B cell (primary cell): ENCODE data around the gene UAP1L1. TPM values are rescaled to one million over a fixed set of nuclear protein-coding genes. Genes with fewer than 3 reads are reported as not detected.

Source experiments
- ATAC-seq: fragments of 200-7000 bp; cut with Tn5 transposase; one replicate; pipeline ENCODE4 v1.10.0; 2021; ENCODE audit warnings: low read depth, mild to moderate bottlenecking, moderate number of reproducible peaks, moderate library complexity
- CTCF ChIA-PET: fragments of 350-600 bp; sonication (Branson Sonifier 250); formaldehyde crosslinking; loops from one replicate; lab custom pipeline; 2021; ENCODE audit warnings: antibody characterized with exemption, inconsistent platforms; lab: Charles Lee
- POLR2A ChIA-PET: fragments of 350-600 bp; sonication (Branson Sonifier 250); formaldehyde crosslinking; loops from one replicate; lab custom pipeline; 2021; ENCODE audit warnings: antibody characterized with exemption; lab: Charles Lee
- DNase-seq: peaks from one replicate; pipeline ENCODE4 v3.0.0; 2013
- H2AFZ ChIP-seq: 2 replicates; pipeline ENCODE4 v1.6.1; 2012; ENCODE audit warnings: mild to moderate bottlenecking, low read depth, low read length; ENCODE audit not compliant: insufficient read depth, poor library complexity, severe bottlenecking
- H3K27ac ChIP-seq, 2 donors: 1 replicate in 1 of 2; 2 replicates in 1 of 2; pipeline ENCODE4 v1.5.1; 2012 to 2013; ENCODE audit warnings: low read length in 2 of 2, mild to moderate bottlenecking in 2 of 2, moderate library complexity in 1 of 2
- H3K27me3 ChIP-seq, 4 experiments: fragments of 200-600 bp in 1 of 4; sonication (generic) in 1 of 4; replicated peaks in 1 of 4; 1 replicate in 2 of 4; 2 replicates in 2 of 4; pipeline versions ENCODE4 v1.6.1 to v1.7.0; 2013 to 2016; ENCODE audit warnings: low read length in 3 of 4, mild to moderate bottlenecking in 2 of 4, mixed read lengths in 1 of 4, moderate library complexity in 1 of 4; ENCODE audit not compliant: insufficient read depth in 4 of 4, control insufficient read depth in 3 of 4; ENCODE audit errors: control extremely low read depth in 1 of 4
- H3K36me3 ChIP-seq, 2 experiments: replicated peaks in 1 of 2; 1 replicate in 1 of 2; 2 replicates in 1 of 2; pipeline versions ENCODE4 v1.6.1 to v1.7.1; 2013; ENCODE audit warnings: low read length in 1 of 2; ENCODE audit not compliant: insufficient read depth in 2 of 2, control insufficient read depth in 1 of 2; ENCODE audit errors: control extremely low read depth in 1 of 2, extremely low read depth in 1 of 2
- H3K4me1 ChIP-seq, 2 donors: fragments of 200-600 bp in 1 of 2; sonication (generic) in 1 of 2; 1 replicate in 1 of 2; 2 replicates in 1 of 2; pipeline versions ENCODE4 v1.5.1 to v1.6.1; 2013 to 2017; ENCODE audit warnings: low read length in 2 of 2; ENCODE audit not compliant: control insufficient read depth in 2 of 2, insufficient read depth in 2 of 2
- H3K4me2 ChIP-seq: replicated peaks from 2 replicates; pipeline ENCODE3; 2012; ENCODE audit warnings: mild to moderate bottlenecking, low read depth, low read length; ENCODE audit not compliant: poor library complexity, severe bottlenecking
- H3K4me3 ChIP-seq, 5 experiments: fragments of 200-600 bp in 1 of 5; sonication (generic) in 1 of 5; 1 replicate in 3 of 5; 2 replicates in 2 of 5; pipeline versions ENCODE4 v1.5.1 to v1.7.0; 2011 to 2016; ENCODE audit warnings: low read length in 4 of 5, mild to moderate bottlenecking in 4 of 5, low read depth in 2 of 5, control low read depth in 1 of 5, moderate library complexity in 1 of 5; ENCODE audit not compliant: insufficient read depth in 1 of 5; ENCODE audit errors: control extremely low read depth in 1 of 5, extremely low read depth in 1 of 5
- H3K79me2 ChIP-seq: fragments of 200-600 bp; sonication (generic); one replicate; pipeline ENCODE4 v1.6.0; 2016; ENCODE audit warnings: low read length; ENCODE audit not compliant: control insufficient read depth, insufficient read depth
- H3K9ac ChIP-seq: fragments of 200-600 bp; sonication (generic); 2 replicates; pipeline ENCODE4 v1.6.1; 2017; ENCODE audit warnings: mild to moderate bottlenecking, low read length, moderate library complexity
- H3K9me3 ChIP-seq, 3 donors: one replicate each; pipeline versions ENCODE4 v1.6.1 to v1.7.1; 2013; ENCODE audit warnings: low read length in 2 of 3; ENCODE audit not compliant: control insufficient read depth in 2 of 3, insufficient read depth in 1 of 3; ENCODE audit errors: control extremely low read depth in 1 of 3
- H4K20me1 ChIP-seq: 2 replicates; pipeline ENCODE4 v1.6.0; 2012; ENCODE audit warnings: mild to moderate bottlenecking, low read length; ENCODE audit not compliant: insufficient read depth, control insufficient read depth, poor library complexity, severe bottlenecking
- H3K27ac Mint-ChIP-seq: one replicate; pipeline ENCODE4 v1.8.0; 2021; ENCODE audit warnings: mixed read lengths
- H3K27me3 Mint-ChIP-seq: one replicate; pipeline ENCODE4 v1.8.0; 2021; ENCODE audit warnings: mixed read lengths
- H3K4me1 Mint-ChIP-seq: one replicate; pipeline ENCODE4 v1.8.0; 2021; ENCODE audit warnings: mixed read lengths
- H3K4me3 Mint-ChIP-seq: one replicate; pipeline ENCODE4 v1.8.0; 2021; ENCODE audit warnings: mixed read lengths
- H3K9me3 Mint-ChIP-seq: one replicate; pipeline ENCODE4 v1.8.0; 2022; ENCODE audit warnings: mixed read lengths; ENCODE audit not compliant: insufficient read depth
- CTCF ChIP-seq: fragments of 200-600 bp; IDR thresholded peaks from one replicate; pipeline ENCODE4 v1.8.0; 2022; ENCODE audit warnings: antibody characterized with exemption, mild to moderate bottlenecking
- EZH2 ChIP-seq: IDR thresholded peaks from 2 replicates; pipeline ENCODE4 v1.6.1; 2012; ENCODE audit warnings: borderline replicate concordance, low read depth, mild to moderate bottlenecking, moderate library complexity, low read length; ENCODE audit not compliant: insufficient read depth, poor library complexity, severe bottlenecking
- WGBS: methylation state at CpG from one replicate; pipeline ENCODE4 v1.1.5; 2013; ENCODE audit warnings: missing lambda C conversion rate; ENCODE audit not compliant: insufficient coverage; 5-methylcytosine and 5-hydroxymethylcytosine counted together
- intact Hi-C: fragments of 100-400 bp; cut with micrococcal nuclease; formaldehyde crosslinking; loops from one replicate; pipeline ENCODE4 v1.10.0; 2022
- polyA plus RNA-seq: library from polyadenylated mRNA; depleted of rRNA; stranded (reverse); fragments of >200 nt; gene quantifications from 2 replicates; pipeline ENCODE4 v1.2.3, GENCODE V29; 2012
- total RNA-seq, 2 donors: library from RNA; stranded (reverse); fragments of 120-200 nt in 1 of 2; gene quantifications; 1 replicate in 1 of 2; 2 replicates in 1 of 2; pipeline versions ENCODE4 v1.2.3 to v1.2.4, GENCODE V29; 2013 to 2022

Gene UAP1L1
- total and polyA plus RNA-seq, 2 donors (not counting 1 experiment from before 2014, with no cell fraction given): 29.1 to 47.6 TPM

GRCh38 chr9:137049544-137050449, 27.5 kb upstream of the UAP1L1 start:
- Histone ChIP-seq H3K27ac (no peak overlapping the region), H2AFZ (no peak overlapping the region), H3K4me2 (no peak overlapping the region), H3K4me3 (no peak overlapping the region), H3K27me3 (peaks cover 0 to 88% (median 53%) of the 10 kb centered on the region in 4 experiments), H3K9ac (no peak overlapping the region), H3K36me3 (no peaks in the 10 kb centered on the region), H3K9me3 (peaks cover 0 to 34% (median 0%) of the 10 kb centered on the region in 3 donors), H3K79me2 (no peaks in the 10 kb centered on the region), H3K4me1 (peaks cover 31 to 42% of the 10 kb centered on the region in 2 donors), H4K20me1 (peaks cover 5% of the 10 kb centered on the region)
- peak overlapping the region; percentile 15 for H3K27ac Mint-ChIP-seq
- 43% methylated on average over 37 of the region's 38 CpGs for WGBS
- H3K27me3 Mint-ChIP-seq: peaks cover 15% of the 10 kb centered on the region
- no peaks in the 10 kb centered on the region for H3K9me3 Mint-ChIP-seq
- CTCF ChIA-PET: interaction anchor here (0.7 kb wide), 1 partner anchor 205 kb away, joined by 3 read pairs; no protein-coding TSS in a partner anchor
- intact Hi-C loops: no loop called here
- DNase-seq (peak; percentile 62), ATAC-seq (no peak)
- peaks cover 13% of the 10 kb centered on the region for H3K4me1 Mint-ChIP-seq
- POLR2A ChIA-PET: interaction anchor here (0.5 kb wide), 1 partner anchor 20 kb away, joined by 3 read pairs; no protein-coding TSS in a partner anchor
- TF ChIP-seq EZH2 (no peak), CTCF (peak; percentile 40)
- no peak overlapping the region for H3K4me3 Mint-ChIP-seq

GRCh38 chr9:137050570-137050969, 26.7 kb upstream of the UAP1L1 start:
- H3K36me3 ChIP-seq: no peaks in the 10 kb centered on the region
- TF ChIP-seq EZH2: no peak
- no peak for TF ChIP-seq CTCF
- DNase-seq (no peak), ATAC-seq (no peak)
- intact Hi-C loops: no loop called here
- H3K4me3 ChIP-seq: no peak overlapping the region
- H3K9me3 Mint-ChIP-seq: no peaks in the 10 kb centered on the region
- H3K9me3 ChIP-seq: peaks cover 0 to 37% (median 0%) of the 10 kb centered on the region in 3 donors
- H4K20me1 ChIP-seq: peaks cover 5% of the 10 kb centered on the region
- POLR2A ChIA-PET: no interaction called here
- H3K4me3 Mint-ChIP-seq: no peak overlapping the region
- peaks cover 25 to 34% of the 10 kb centered on the region in 2 donors for H3K4me1 ChIP-seq
- H3K27me3 Mint-ChIP-seq: peaks cover 13% of the 10 kb centered on the region
- H3K27ac Mint-ChIP-seq: no peak overlapping the region
- WGBS: 79% methylated on average over 5 of the region's 5 CpGs
- H3K4me1 Mint-ChIP-seq: peaks cover 9% of the 10 kb centered on the region
- peaks cover 0 to 84% (median 50%) of the 10 kb centered on the region in 4 experiments for H3K27me3 ChIP-seq
- CTCF ChIA-PET: no interaction called here
- H3K27ac ChIP-seq: no peak overlapping the region
- no peak overlapping the region for H2AFZ ChIP-seq
- H3K4me2 ChIP-seq: no peak overlapping the region
- H3K9ac ChIP-seq: no peak overlapping the region
- no peaks in the 10 kb centered on the region for H3K79me2 ChIP-seq
